Ovary (tissue), 9 donors: ENCODE measurements around the gene TMEM63C. TPM values are rescaled to one million over a fixed set of nuclear protein-coding genes. Genes with fewer than 3 reads are reported as not detected.

Experiments used
- DNase-seq, 5 donors: peaks; one replicate each; pipeline ENCODE4 v3.0.0-alpha.2; 2019 to 2020
- H3K27ac ChIP-seq, 2 donors: fragments of 200-600 bp; one replicate each; pipeline versions ENCODE4 v1.5.1 to v1.8.0; 2019 to 2022
- H3K27me3 ChIP-seq: fragments of 200-600 bp; one replicate; pipeline ENCODE4 v1.8.0; 2022
- H3K36me3 ChIP-seq: fragments of 200-600 bp; sonication (generic); one replicate; pipeline ENCODE4 v1.5.1; 2019
- H3K4me1 ChIP-seq: one replicate; pipeline ENCODE4 v1.8.1; 2013; ENCODE audit warnings: mild to moderate bottlenecking, moderate library complexity; ENCODE audit not compliant: insufficient read depth
- H3K4me3 ChIP-seq: fragments of 200-600 bp; sonication (generic); one replicate; pipeline ENCODE4 v1.5.1; 2017
- H3K9me3 ChIP-seq, 2 donors: fragments of 200-600 bp in 1 of 2; sonication (generic) in 1 of 2; one replicate each; pipeline versions ENCODE4 v1.5.1 to v1.8.1; 2013 to 2019; ENCODE audit warnings: mild to moderate bottlenecking in 1 of 2, moderate library complexity in 1 of 2
- CTCF ChIP-seq, 3 donors: fragments of 450-650 bp in 2 of 3; fragments of 200-600 bp in 1 of 3; IDR thresholded peaks; one replicate each; pipeline versions ENCODE4 v1.5.1 to v1.8.0; 2016 to 2022; ENCODE audit warnings: antibody characterized with exemption in 3 of 3, mild to moderate bottlenecking in 1 of 3
- EP300 ChIP-seq: sonication (generic); formaldehyde crosslinking; IDR thresholded peaks from one replicate; pipeline ENCODE4 v1.6.1; 2017; ENCODE audit warnings: antibody characterized with exemption
- POLR2A ChIP-seq: fragments of 450-650 bp; IDR thresholded peaks from one replicate; pipeline ENCODE4 v1.6.1; 2017; ENCODE audit warnings: antibody characterized with exemption, mild to moderate bottlenecking, moderate library complexity
- WGBS, 3 donors: extraction: QIAGEN DNeasy Blood & Tissue Kit in 1 of 3; methylation state at CpG; one replicate each; pipeline versions ENCODE4 v1.1.5 to v1.1.7; 2013 to 2017; 5-methylcytosine and 5-hydroxymethylcytosine counted together
- intact Hi-C, 4 donors: fragments of 100-400 bp; cut with DNase I; formaldehyde crosslinking; loops; one replicate each; pipeline versions ENCODE4 v1.11.0 to v1.15.1; 2022 to 2023
- polyA plus RNA-seq, 2 donors: library from polyadenylated mRNA; stranded (reverse); fragments of 200-250 nt in 1 of 2; fragments of 350-450 nt in 1 of 2; fragmentation: Illumina TruSeq in 1 of 2; extraction: RNeasy Lipid Tissue Mini Kit (QIAGEN cat#74804) in 1 of 2; gene quantifications; one replicate each; pipeline ENCODE4 v1.2.3, GENCODE V29; 2013 to 2014
- total RNA-seq, 7 donors: library from RNA; depleted of rRNA in 2 of 7; stranded (reverse); fragments of >200 nt in 2 of 7; fragmentation: NEBNext Ultra II Directional in 3 of 7; extraction: Animal tissue kit (Norgen Biotek cat#: 25700) in 3 of 7; gene quantifications; one replicate each; pipeline versions ENCODE4 v1.1.0 to v1.2.4, GENCODE V29; 2016 to 2023
- donor health status: DM: no; HTN: no; CAD: no; lungs with moderate emphysema.
- donor health status: DM: no; HTN: no; CAD: no.
- donor health status: Bipolar disorder and iron deficiency.
- donor health status: DM: yes; HTN: yes; CAD: no.
- donor health status: DM: no; HTN: no; CAD: no.
- donor health status: DM: yes; HTN: yes; CAD: no.

Gene TMEM63C
- total and polyA plus RNA-seq, 9 donors: 0.16 to 1.7 (median 0.25) TPM; not detected in 1

DNA sequence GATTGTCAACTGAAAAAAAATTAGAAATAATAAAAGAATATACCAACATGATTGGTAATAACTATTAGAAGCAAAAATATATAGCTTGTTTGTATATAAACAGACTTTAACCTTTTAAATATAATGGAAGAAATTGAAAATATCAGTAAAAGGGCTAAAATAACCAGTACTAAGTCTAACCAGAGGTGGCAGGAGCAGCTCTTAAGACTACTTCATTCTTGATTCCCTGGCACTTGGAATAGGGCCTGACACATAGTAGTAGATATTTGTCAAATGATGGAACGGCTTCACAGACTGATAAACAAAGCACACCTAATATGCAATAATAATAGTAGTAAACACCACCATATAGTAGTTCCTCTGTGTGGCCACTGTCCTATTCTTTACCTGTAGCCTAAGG is 9.4 kb downstream of the TMEM63C start:
- 55 to 79% (median 65%) methylated on average over 1 of the region's 1 CpG for whole genome bisulfite sequencing, 3 donors
- Histone ChIP-seq H3K9me3 (no peaks in the 10 kb centered on the region), H3K36me3 (no peaks in the 10 kb centered on the region), H3K27me3 (no peaks in the 10 kb centered on the region), H3K27ac (no peak overlapping the region), H3K4me1 (peaks cover 5% of the 10 kb centered on the region), H3K4me3 (no peak overlapping the region)
- intact Hi-C loops: no loop called here
- no peak for TF ChIP-seq POLR2A
- no peak for TF ChIP-seq EP300
- no peak for TF ChIP-seq CTCF (IDR thresholded peaks at IDR 0.05)
- DNase-seq: no peak

DNA sequence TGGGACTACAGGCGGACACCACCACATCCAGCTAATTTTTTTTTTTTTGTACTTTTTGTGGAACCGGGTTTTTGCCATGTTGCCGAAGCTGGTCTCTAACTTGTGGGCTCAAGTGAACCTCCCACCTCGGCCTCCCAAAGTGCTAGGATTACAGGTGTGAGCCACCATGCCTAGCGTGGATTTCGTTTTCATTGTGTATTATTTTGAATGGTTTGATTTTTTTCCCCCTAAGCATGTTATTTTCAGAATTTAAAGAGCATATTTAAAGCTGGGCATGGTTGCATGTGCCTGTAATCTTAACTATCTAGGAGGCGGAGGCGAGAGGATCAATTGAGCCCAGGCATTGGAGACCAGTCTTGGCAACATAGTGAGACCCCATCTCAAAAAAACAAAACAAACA is 13.1 kb downstream of the TMEM63C start:
- H3K27ac ChIP-seq: no peak overlapping the region
- no peaks in the 10 kb centered on the region for H3K27me3 ChIP-seq
- H3K36me3 ChIP-seq: no peaks in the 10 kb centered on the region
- TF ChIP-seq POLR2A (no peak), CTCF (IDR thresholded peaks at IDR 0.05) (no peak), EP300 (no peak)
- intact Hi-C loops: no loop called here
- no peak overlapping the region for H3K4me3 ChIP-seq
- no peaks in the 10 kb centered on the region for H3K9me3 ChIP-seq
- WGBS, 3 donors: 91% methylated on average over 8 of the region's 8 CpGs
- no peak for DNase-seq
- H3K4me1 ChIP-seq: no peaks in the 10 kb centered on the region

- Histone ChIP-seq H3K27me3 (no peaks in the 10 kb centered on the region), H3K36me3 (no peaks in the 10 kb centered on the region), H3K9me3 (no peaks in the 10 kb centered on the region), H3K4me3 (no peak overlapping the region), H3K4me1 (no peaks in the 10 kb centered on the region), H3K27ac (no peak overlapping the region)
- no peak for DNase-seq
- 80 to 88% (median 85%) methylated on average over 9 of the region's 9 CpGs for WGBS, 3 donors
- intact Hi-C loops: no loop called here
- TF ChIP-seq POLR2A (no peak), CTCF (IDR thresholded peaks at IDR 0.05) (no peak), EP300 (no peak)
These were observed 14.2 kb downstream of the TMEM63C start for GRCh38 chr14:77195766-77196165.

GRCh38 chr14:77197988-77198387 is 16.4 kb downstream of the TMEM63C start:
- no peak overlapping the region for H3K4me3 ChIP-seq
- DNase-seq: no peak
- intact Hi-C loops: no loop called here

More at GRCh38 chr14:77197988-77198387, 16.4 kb downstream of the TMEM63C start:
- no peak overlapping the region for H3K27ac ChIP-seq
- WGBS, 3 donors: 85 to 92% (median 90%) methylated on average over 4 of the region's 4 CpGs
- no peak for TF ChIP-seq EP300
- TF ChIP-seq CTCF (IDR thresholded peaks at IDR 0.05): no peak
- no peak for TF ChIP-seq POLR2A
- H3K4me1 ChIP-seq: no peaks in the 10 kb centered on the region
- H3K9me3 ChIP-seq: no peaks in the 10 kb centered on the region
- no peaks in the 10 kb centered on the region for H3K36me3 ChIP-seq
- H3K27me3 ChIP-seq: no peaks in the 10 kb centered on the region
